Kidney (tissue), 14 donors: ENCODE results near the gene MED25. TPM values are rescaled to one million over a fixed set of nuclear protein-coding genes. Genes with fewer than 3 reads are reported as not detected.

ENCODE experiments used
- DNase-seq, 5 donors: peaks; one replicate each; pipeline ENCODE4 v3.0.0-alpha.2; 2013 to 2020
- FAIRE-seq: peaks from 2 replicates; lab custom pipeline; 2012; peaks lifted over from hg19 to GRCh38; lab: Jason Lieb, UNC
- H3K27ac ChIP-seq, 2 donors: one replicate each; pipeline ENCODE4 v1.7.0; 2013; ENCODE audit warnings: low read depth in 2 of 2, low read length in 2 of 2, inconsistent platforms in 1 of 2
- H3K27me3 ChIP-seq: one replicate; pipeline ENCODE4 v1.7.1; 2013; ENCODE audit warnings: low read length, inconsistent platforms; ENCODE audit not compliant: control insufficient read depth, insufficient read depth
- H3K36me3 ChIP-seq, 3 donors: one replicate each; pipeline versions ENCODE4 v1.7.0 to v1.7.1; 2013; ENCODE audit warnings: low read length in 3 of 3, control low read depth in 1 of 3, inconsistent platforms in 1 of 3; ENCODE audit not compliant: insufficient read depth in 3 of 3, control insufficient read depth in 2 of 3
- H3K4me1 ChIP-seq, 3 donors: one replicate each; pipeline versions ENCODE4 v1.7.0 to v1.7.1; 2013; ENCODE audit warnings: low read length in 3 of 3, inconsistent platforms in 1 of 3, low read depth in 1 of 3; ENCODE audit not compliant: control insufficient read depth in 2 of 3, insufficient read depth in 2 of 3
- H3K4me3 ChIP-seq, 3 donors: one replicate each; pipeline versions ENCODE4 v1.7.0 to v1.8.1; 2013; ENCODE audit warnings: low read length in 3 of 3, control low read depth in 1 of 3, inconsistent platforms in 1 of 3
- H3K9ac ChIP-seq, 3 donors: one replicate each; pipeline versions ENCODE4 v1.7.0 to v1.7.1; 2013; ENCODE audit warnings: low read length in 3 of 3, control low read depth in 1 of 3, inconsistent platforms in 1 of 3
- H3K9me3 ChIP-seq, 3 donors: one replicate each; pipeline versions ENCODE4 v1.7.0 to v1.7.1; 2013; ENCODE audit warnings: low read length in 3 of 3, control low read depth in 1 of 3, inconsistent platforms in 1 of 3; ENCODE audit not compliant: control insufficient read depth in 2 of 3, insufficient read depth in 1 of 3
- CTCF ChIP-seq: IDR thresholded peaks from 3 replicates; pipeline ENCODE4 v1.5.1; 2012; ENCODE audit warnings: mild to moderate bottlenecking, moderate library complexity, borderline replicate concordance; ENCODE audit not compliant: insufficient read depth; ENCODE audit errors: extremely low read depth
- intact Hi-C: fragments of 100-400 bp; cut with DNase I; formaldehyde crosslinking; loops from one replicate; pipeline ENCODE4 v1.11.1; 2022
- polyA plus RNA-seq: library from polyadenylated mRNA; stranded (reverse); fragments of 350-450 nt; fragmentation: Illumina TruSeq; extraction: RNeasy Lipid Tissue Mini Kit (QIAGEN cat#74804); gene quantifications from one replicate; pipeline ENCODE4 v1.2.3, GENCODE V29; 2014; ENCODE audit warnings: low read depth, low replicate concordance; ENCODE audit not compliant: insufficient read depth
- total RNA-seq: library from RNA; stranded (reverse); fragmentation: NEBNext Ultra II Directional; extraction: Animal tissue kit (Norgen Biotek cat#: 25700); gene quantifications from one replicate; pipeline ENCODE4 v1.2.1, GENCODE V29; 2021
- donor health status: control.
- donor health status: control.
- donor health status: control.
- donor health status: control.
- donor health status: control.
- donor health status: DM: yes; HTN: yes; CAD: no.
- donor health status: Normal renal cell carcinoma (clear cell type).

Gene MED25
- total and polyA plus RNA-seq, 2 donors from 2014 or later: 37.3 to 53.2 TPM

- TF ChIP-seq CTCF: no peak
- FAIRE-seq: no peak
- H3K4me1 ChIP-seq: peaks cover 0 to 13% (median 8%) of the 10 kb centered on the region in 3 donors
- H3K4me3 ChIP-seq: no peak overlapping the region
- H3K27me3 ChIP-seq: no peaks in the 10 kb centered on the region
- intact Hi-C loops: no loop called here
- H3K9ac ChIP-seq: no peak overlapping the region
- DNase-seq: peak; percentile 61 to 85 (median 63)
- H3K27ac ChIP-seq: no peak overlapping the region
- peaks cover 6 to 29% (median 14%) of the 10 kb centered on the region in 3 donors for H3K36me3 ChIP-seq
- H3K9me3 ChIP-seq: no peaks in the 10 kb centered on the region
Measured at GRCh38 chr19:49861541-49862378, 43.7 kb downstream of the MED25 start.

GRCh38 chr19:49862391-49863253 lies 44.5 kb downstream of the MED25 start:
- Histone ChIP-seq H3K4me3 (no peak overlapping the region), H3K36me3 (peaks cover 6 to 23% (median 12%) of the 10 kb centered on the region in 3 donors), H3K4me1 (peaks cover 0 to 14% (median 8%) of the 10 kb centered on the region in 3 donors), H3K27ac (no peak overlapping the region), H3K9me3 (no peaks in the 10 kb centered on the region), H3K9ac (no peak overlapping the region), H3K27me3 (no peaks in the 10 kb centered on the region)
- intact Hi-C loops: no loop called here
- no peak for FAIRE-seq
- DNase-seq: peak in 2 of 5 donors; percentile 45 to 73
- no peak for TF ChIP-seq CTCF

- FAIRE-seq: no peak
- Histone ChIP-seq H3K36me3 (peaks cover 6 to 22% (median 11%) of the 10 kb centered on the region in 3 donors), H3K4me3 (no peak overlapping the region), H3K9me3 (no peaks in the 10 kb centered on the region), H3K27me3 (no peaks in the 10 kb centered on the region), H3K27ac (no peak overlapping the region), H3K9ac (no peak overlapping the region), H3K4me1 (peaks cover 0 to 16% (median 8%) of the 10 kb centered on the region in 3 donors)
- no peak for TF ChIP-seq CTCF
- no peak for DNase-seq
- intact Hi-C loops: no loop called here
Measured at GRCh38 chr19:49863254-49863934, 45.3 kb downstream of the MED25 start.
